Stimulated activated CD8-positive, alpha-beta memory T cell treated with anti-CD3 and anti-CD28 coated beads, Interleukin-15, amount 100 ng/mL, for 1 hour (primary cell): ENCODE results near the gene JAG2.
A peak's percentile ranks its signal among the peaks of the same experiment; 100 is the strongest.
"Not testable (repeated sequence)": the region's sequence is repeated elsewhere in the genome, so short reads cannot be mapped to it uniquely, and the experiment has no call there.

ENCODE experiments used
- DNase-seq: peaks from one replicate; pipeline ENCODE4 v3.0.0-alpha.2; 2020; ENCODE audit warnings: low read depth

Gene JAG2

GRCh38 chr14:105116451-105117256, 51.9 kb downstream of the JAG2 start:
- DNase-seq = no peak

GRCh38 chr14:105109243-105109642, 59.3 kb downstream of the JAG2 start:
- DNase-seq = not testable (repeated sequence)

- no peak for DNase-seq
Observed at GRCh38 chr14:105108516-105108864, 60.1 kb downstream of the JAG2 start.

- no peak for DNase-seq
Observed at GRCh38 chr14:105107781-105108515, 60.6 kb downstream of the JAG2 start.

GRCh38 chr14:105107351-105107750, 61.2 kb downstream of the JAG2 start:
- no peak for DNase-seq

- no peak for DNase-seq
Observed at GRCh38 chr14:105105158-105105557, 63.4 kb downstream of the JAG2 start.

- DNase-seq = no peak
Observed at GRCh38 chr14:105102893-105103292, 65.7 kb downstream of the JAG2 start.

- no peak for DNase-seq
Observed at GRCh38 chr14:105102361-105102870, 66.2 kb downstream of the JAG2 start.

- DNase-seq = no peak
Observed at GRCh38 chr14:105100910-105101309, 67.7 kb downstream of the JAG2 start.

GRCh38 chr14:105099778-105100177, 68.8 kb downstream of the JAG2 start:
- DNase-seq = no peak

- no peak for DNase-seq
Observed at GRCh38 chr14:105098316-105098715, 70.3 kb downstream of the JAG2 start.

GRCh38 chr14:105097794-105098127, 70.8 kb downstream of the JAG2 start:
- DNase-seq = no peak

GRCh38 chr14:105096206-105096875, 72.2 kb downstream of the JAG2 start:
- DNase-seq = no peak

- DNase-seq = no peak
Observed at GRCh38 chr14:105095236-105095805, 73.3 kb downstream of the JAG2 start.

GRCh38 chr14:105094193-105094907, 74.2 kb downstream of the JAG2 start:
- DNase-seq = no peak

- DNase-seq = peak; percentile 28
Observed at GRCh38 chr14:105093431-105094192, 75.0 kb downstream of the JAG2 start.

- no peak for DNase-seq
Observed at GRCh38 chr14:105093038-105093430, 75.5 kb downstream of the JAG2 start.

- DNase-seq = no peak
Observed at GRCh38 chr14:105092171-105093037, 76.2 kb downstream of the JAG2 start.

- DNase-seq = no peak
Observed at GRCh38 chr14:105091517-105092170, 76.9 kb downstream of the JAG2 start.
